Measurements from ENCODE around the gene MAP3K1. TPM values are rescaled to one million over a fixed set of nuclear protein-coding genes. Genes with fewer than 3 reads are reported as not detected.

Gene MAP3K1
- total and polyA plus RNA-seq, 9 of the 15 experiments (the other 6 are each of a cell fraction or from before 2014, with no cell fraction given), result 3.9 to 13.9 (median 7.5) TPM

- Histone ChIP-seq H3K9ac (ENCODE audit: insufficient read depth in 1 of 2, low read depth in 2 of 2, low read length in 2 of 2) (no peak overlapping the region), H3K4me3 (no peak overlapping the region), H3K9me1 (ENCODE audit: control insufficient read depth, insufficient read depth, low read length) (no peaks in the 10 kb centered on the region), H3K9me3 (replicated peaks; ENCODE audit: control insufficient read depth, insufficient read depth, low read depth, low read length) (no peaks in the 10 kb centered on the region), H4K20me1 (replicated peaks; ENCODE audit: control insufficient read depth, insufficient read depth, low read length) (peaks cover 16% of the 10 kb centered on the region), H3K27ac (ENCODE audit: extremely low read depth, low read depth, low read length) (no peak overlapping the region), H3K4me2 (ENCODE audit: insufficient read depth, low read length) (no peak overlapping the region), H3K4me1 (replicated peaks in 1 of 2; ENCODE audit: control insufficient read depth in 2 of 2, insufficient read depth in 2 of 2, low read length in 2 of 2) (peaks cover 0 to 12% of the 10 kb centered on the region in 2 experiments; a peak in 1 of 5 replicates), H3K36me3 (ENCODE audit: control insufficient read depth, insufficient read depth, low read length) (no peaks in the 10 kb centered on the region), H2AFZ (ENCODE audit: low read depth, low read length) (no peak overlapping the region), H3K79me2 (ENCODE audit: control insufficient read depth, insufficient read depth, low read length) (peaks cover 48% of the 10 kb centered on the region), H3K27me3 (ENCODE audit: control insufficient read depth in 2 of 2, insufficient read depth in 2 of 2, low read length in 2 of 2) (no peaks in the 10 kb centered on the region)
- DNase-seq (ENCODE audit: extremely low read depth in 1 of 4, low spot score in 3 of 4) (no peak), FAIRE-seq (no peak), ATAC-seq (no peak)
- no TSS peak for BruUV-seq (replicated peaks)
- in situ Hi-C loops (cut with MboI), result loop anchor here (25.0 kb wide), 1 partner anchor 903 kb away; no protein-coding TSS in a partner anchor
- intact Hi-C loops (cut with micrococcal nuclease), result no loop called here
- WGBS (ENCODE audit: insufficient coverage, low coverage, missing lambda C conversion rate), result 83% methylated on average over 5 of the region's 7 CpGs
- CTCF ChIA-PET (ENCODE audit: low intra/inter-chr PET ratio), result interaction anchor here (0.6 to 3.7 kb wide), 2 partner anchors 570 to 796 kb away, joined by 3 to 32 read pairs; no protein-coding TSS in a partner anchor
- TF ChIP-seq ZFX (CRISPR knock-in tag; IDR thresholded peaks at IDR 0.05), result no peak
- no peak for TF ChIP-seq SFPQ (IDR thresholded peaks at IDR 0.05; ENCODE audit: low read depth, low read length)
- TF ChIP-seq FOXK2 (conservative IDR thresholded peaks at IDR 0.05 in 1 of 2, IDR thresholded peaks at IDR 0.05 in 1 of 2; ENCODE audit: low read depth in 2 of 2), result no peak
- no peak for TF ChIP-seq RCOR1 (IDR thresholded peaks at IDR 0.05; ENCODE audit: borderline replicate concordance in 1 of 2, low read depth in 2 of 2, low read length in 2 of 2)
- no peak for TF ChIP-seq ZNF668 (CRISPR knock-in tag; IDR thresholded peaks at IDR 0.05)
- TF ChIP-seq ADNP (tag; IDR thresholded peaks at IDR 0.05), result no peak
- TF ChIP-seq RFX1 (IDR thresholded peaks at IDR 0.05), result no peak
- TF ChIP-seq FUS (optimal IDR thresholded peaks at IDR 0.05; ENCODE audit: low read depth, low read length), result no peak
- TF ChIP-seq THRAP3 (IDR thresholded peaks at IDR 0.05; ENCODE audit: borderline replicate concordance), result no peak
- no peak for TF ChIP-seq EGR1 (conservative IDR thresholded peaks at IDR 0.05)
- no peak for TF ChIP-seq LCOR (CRISPR knock-in tag; IDR thresholded peaks at IDR 0.05)
- TF ChIP-seq, protein P1, sequence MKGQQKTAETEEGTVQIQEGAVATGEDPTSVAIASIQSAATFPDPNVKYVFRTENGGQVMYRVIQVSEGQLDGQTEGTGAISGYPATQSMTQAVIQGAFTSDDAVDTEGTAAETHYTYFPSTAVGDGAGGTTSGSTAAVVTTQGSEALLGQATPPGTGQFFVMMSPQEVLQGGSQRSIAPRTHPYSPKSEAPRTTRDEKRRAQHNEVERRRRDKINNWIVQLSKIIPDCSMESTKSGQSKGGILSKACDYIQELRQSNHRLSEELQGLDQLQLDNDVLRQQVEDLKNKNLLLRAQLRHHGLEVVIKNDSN (CRISPR knock-in tag; IDR thresholded peaks at IDR 0.05), result no peak
- TF ChIP-seq, protein P2, sequence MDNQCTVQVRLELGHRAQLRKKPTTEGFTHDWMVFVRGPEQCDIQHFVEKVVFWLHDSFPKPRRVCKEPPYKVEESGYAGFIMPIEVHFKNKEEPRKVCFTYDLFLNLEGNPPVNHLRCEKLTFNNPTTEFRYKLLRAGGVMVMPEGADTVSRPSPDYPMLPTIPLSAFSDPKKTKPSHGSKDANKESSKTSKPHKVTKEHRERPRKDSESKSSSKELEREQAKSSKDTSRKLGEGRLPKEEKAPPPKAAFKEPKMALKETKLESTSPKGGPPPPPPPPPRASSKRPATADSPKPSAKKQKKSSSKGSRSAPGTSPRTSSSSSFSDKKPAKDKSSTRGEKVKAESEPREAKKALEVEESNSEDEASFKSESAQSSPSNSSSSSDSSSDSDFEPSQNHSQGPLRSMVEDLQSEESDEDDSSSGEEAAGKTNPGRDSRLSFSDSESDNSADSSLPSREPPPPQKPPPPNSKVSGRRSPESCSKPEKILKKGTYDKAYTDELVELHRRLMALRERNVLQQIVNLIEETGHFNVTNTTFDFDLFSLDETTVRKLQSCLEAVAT (IDR thresholded peaks at IDR 0.05), result no peak
- no peak for TF ChIP-seq ZNF197 (CRISPR knock-in tag; IDR thresholded peaks at IDR 0.05; ENCODE audit: low read depth)
- TF ChIP-seq TCFL5 (CRISPR knock-in tag; conservative IDR thresholded peaks at IDR 0.05), result no peak
- no peak for TF ChIP-seq TBP (optimal IDR thresholded peaks at IDR 0.05; ENCODE audit: low read depth, low read length)
- no peak for TF ChIP-seq CREB1 (IDR thresholded peaks at IDR 0.05)
- TF ChIP-seq CREB1 (CRISPR knock-in tag; IDR thresholded peaks at IDR 0.05), result no peak
- no peak for TF ChIP-seq TAF9B (IDR thresholded peaks at IDR 0.05; ENCODE audit: partially characterized antibody)
- POLR2A ChIA-PET, result interaction anchor here (1.6 kb wide), 1 partner anchor 14 kb away, joined by 3 read pairs; no protein-coding TSS in a partner anchor
These were observed 25.2 kb downstream of the MAP3K1 start for GRCh38 chr5:56840597-56840996.
